ENCODE data around the gene OR2L8. TPM values are rescaled to one million over a fixed set of nuclear protein-coding genes. Genes with fewer than 3 reads are reported as not detected.

Gene OR2L8
- total and polyA plus RNA-seq, 2 of the 4 experiments (the other 2 are of a cell fraction): not detected

DNA sequence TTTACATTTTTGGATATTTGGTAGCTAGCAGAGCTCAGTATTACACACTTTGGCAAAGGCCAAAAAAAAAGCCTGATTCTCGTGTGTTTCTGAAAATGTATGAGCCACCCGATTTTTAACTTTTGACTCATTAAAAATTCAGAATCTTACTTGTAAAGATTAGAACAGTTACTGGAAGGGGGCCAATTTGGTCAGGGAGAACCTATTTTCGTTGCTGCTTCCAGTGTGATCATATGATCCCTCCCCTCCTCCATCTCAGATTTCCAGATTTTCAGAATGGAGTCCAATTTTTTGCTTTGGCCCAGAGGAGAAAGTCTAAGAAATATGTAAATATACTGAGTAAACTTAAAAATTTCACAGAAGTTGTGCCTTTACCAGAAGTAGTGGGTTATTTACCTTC, 13.1 kb downstream of the OR2L8 start:
- Histone ChIP-seq H3K27me3 (ENCODE audit: control insufficient read depth, insufficient read depth, low read length) (no peaks in the 10 kb centered on the region), H3K18ac (ENCODE audit: low read depth, low read length) (no peak overlapping the region), H3K23ac (ENCODE audit: low read depth, low read length) (no peak overlapping the region), H2AK9ac (replicated peaks; ENCODE audit: low read depth, low read length, poor library complexity) (no peak overlapping the region), H2BK20ac (ENCODE audit: low read depth, low read length) (no peak overlapping the region), H4K5ac (ENCODE audit: low read depth, low read length) (no peak overlapping the region), H2BK5ac (ENCODE audit: low read depth, low read length, poor library complexity, severe bottlenecking) (no peak overlapping the region), H3K4ac (ENCODE audit: low read depth, low read length) (no peak overlapping the region), H3K27ac (ENCODE audit: insufficient read depth, low read length) (no peak overlapping the region), H3K79me1 (ENCODE audit: low read depth in 1 of 2, low read length in 2 of 2) (no peaks in the 10 kb centered on the region), H4K91ac (ENCODE audit: insufficient read depth, low read depth, low read length) (no peak overlapping the region), H3K4me3 (ENCODE audit: insufficient read depth, low read depth, low read length) (no peak overlapping the region), H3K9ac (ENCODE audit: low read depth, low read length) (no peak overlapping the region), H3K36me3 (ENCODE audit: control insufficient read depth, insufficient read depth, low read length) (no peaks in the 10 kb centered on the region), H3K9me3 (ENCODE audit: control insufficient read depth, insufficient read depth, low read length) (peaks cover 9% of the 10 kb centered on the region; the same call in 1 of the 2 replicates), H3K9me1 (ENCODE audit: insufficient read depth, low read length) (no peaks in the 10 kb centered on the region), H2BK15ac (ENCODE audit: low read depth, low read length) (no peak overlapping the region), H3K14ac (replicated peaks; ENCODE audit: low read depth, low read length) (no peak overlapping the region), H2AFZ (replicated peaks; ENCODE audit: low read length, poor library complexity) (no peak overlapping the region), H4K8ac (ENCODE audit: low read depth in 2 of 2, low read length in 2 of 2) (no peak overlapping the region), H2BK120ac (ENCODE audit: low read depth, low read length) (no peak overlapping the region), H3K4me2 (ENCODE audit: low read depth, low read length) (no peak overlapping the region), H3K4me1 (ENCODE audit: control insufficient read depth, insufficient read depth, low read length) (no peaks in the 10 kb centered on the region), H2AK5ac (ENCODE audit: low read depth, low read length) (no peak overlapping the region), H4K20me1 (ENCODE audit: insufficient read depth, low read length) (no peaks in the 10 kb centered on the region), H3K56ac (ENCODE audit: extremely low read depth, insufficient read depth, low read length) (no peak overlapping the region)
- dilution Hi-C loops (cut with HindIII; ENCODE audit: low sequenced_read_pairs, unreplicated experiment): no loop called here
- DNase-seq: no peak
- ChIA-PET CTCF (no interaction called here), POLR2A (ENCODE audit: unreplicated experiment) (no interaction called here)
- intact Hi-C loops (cut with micrococcal nuclease): no loop called here
- no peak for ATAC-seq (ENCODE audit: low read depth)
- WGBS, 2 experiments (ENCODE audit: extremely low coverage in 2 of 2, insufficient read length in 1 of 2): no CpG with 5 or more reads among the region's 3 CpGs
- in situ Hi-C loops (cut with MboI; ENCODE audit: low sequenced_read_pairs): no loop called here
- BruUV-seq (replicated peaks): no TSS peak
- TF ChIP-seq SMC3 (IDR thresholded peaks at IDR 0.05; ENCODE audit: low read depth, low read length): no peak

Measured in IMR-90 (cell line).